SK-N-MC (cell line): ENCODE data around the gene MYZAP.

ENCODE experiments used
- DNase-seq: peaks from one replicate; pipeline ENCODE4 v3.0.0-alpha.2; 2011; ENCODE audit warnings: low read depth, low spot score
- H3K27ac ChIP-seq: fragments of 200-600 bp; sonication (generic); 2 replicates; pipeline ENCODE4 v1.5.1; 2016; ENCODE audit warnings: mixed run types
- H3K36me3 ChIP-seq: fragments of 200-600 bp; sonication (generic); 2 replicates; pipeline ENCODE4 v1.6.1; 2017; ENCODE audit warnings: antibody characterized with exemption, low read length, mixed read lengths; ENCODE audit not compliant: insufficient read depth
- H3K4me3 ChIP-seq: fragments of 200-600 bp; sonication (generic); 2 replicates; pipeline ENCODE4 v1.5.1; 2016
- H3K9ac ChIP-seq: fragments of 200-600 bp; sonication (generic); 2 replicates; pipeline ENCODE4 v1.8.0; 2017; ENCODE audit warnings: mixed run types, mixed read lengths; ENCODE audit not compliant: insufficient read length
- H3K9me3 ChIP-seq: fragments of 200-600 bp; sonication (generic); 2 replicates; pipeline ENCODE4 v1.6.1; 2017; ENCODE audit warnings: low read depth, mild to moderate bottlenecking, antibody characterized with exemption, low read length, moderate library complexity, mixed read lengths
- EZH2 ChIP-seq: fragments of 200-600 bp; sonication (generic); IDR thresholded peaks from one replicate; pipeline ENCODE4 v1.6.1; 2017; ENCODE audit warnings: antibody characterized with exemption
- FOXP2 ChIP-seq: optimal IDR thresholded peaks from 2 replicates; pipeline ENCODE3; 2011; ENCODE audit warnings: mild to moderate bottlenecking, moderate library complexity; ENCODE audit not compliant: insufficient read depth; ENCODE audit errors: extremely low read length, control extremely low read depth
- POLR2AphosphoS5 ChIP-seq: IDR thresholded peaks from 2 replicates; pipeline ENCODE4 v1.6.1; 2012; ENCODE audit warnings: mild to moderate bottlenecking, low read depth, low read length, borderline replicate concordance

Gene MYZAP

GRCh38 chr15:57583720-57584119, 8.0 kb upstream of the MYZAP start:
- H3K9ac ChIP-seq, result no peak overlapping the region
- DNase-seq, result no peak
- H3K36me3 ChIP-seq, result no peaks in the 10 kb centered on the region
- TF ChIP-seq POLR2AphosphoS5, result no peak
- TF ChIP-seq EZH2, result no peak
- no peak for TF ChIP-seq FOXP2
- H3K27ac ChIP-seq, result no peak overlapping the region
- no peaks in the 10 kb centered on the region for H3K9me3 ChIP-seq
- no peak overlapping the region for H3K4me3 ChIP-seq

- H3K9me3 ChIP-seq, result no peaks in the 10 kb centered on the region
- no peak overlapping the region for H3K9ac ChIP-seq
- no peak overlapping the region for H3K4me3 ChIP-seq
- DNase-seq, result no peak
- TF ChIP-seq EZH2 (no peak), POLR2AphosphoS5 (no peak), FOXP2 (no peak)
- H3K36me3 ChIP-seq, result no peaks in the 10 kb centered on the region
- H3K27ac ChIP-seq, result no peak overlapping the region
These were observed 4.9 kb upstream of the MYZAP start for GRCh38 chr15:57586661-57587424.

GRCh38 chr15:57589281-57589680, 2.4 kb upstream of the MYZAP start:
- Histone ChIP-seq H3K9ac (no peak overlapping the region), H3K27ac (no peak overlapping the region), H3K36me3 (no peaks in the 10 kb centered on the region), H3K4me3 (no peak overlapping the region), H3K9me3 (no peaks in the 10 kb centered on the region)
- no peak for DNase-seq
- TF ChIP-seq FOXP2 (no peak), EZH2 (no peak), POLR2AphosphoS5 (no peak)

- no peaks in the 10 kb centered on the region for H3K36me3 ChIP-seq
- no peak for DNase-seq
- no peak overlapping the region for H3K9ac ChIP-seq
- TF ChIP-seq EZH2 (no peak), FOXP2 (no peak), POLR2AphosphoS5 (no peak)
- no peak overlapping the region for H3K27ac ChIP-seq
- H3K4me3 ChIP-seq, result no peak overlapping the region
- H3K9me3 ChIP-seq, result no peaks in the 10 kb centered on the region
These were observed 1.9 kb upstream of the MYZAP start for GRCh38 chr15:57589754-57590153.

GRCh38 chr15:57591237-57591821, 375 bp upstream of the MYZAP start:
- TF ChIP-seq FOXP2, result no peak
- TF ChIP-seq EZH2, result no peak
- no peak for TF ChIP-seq POLR2AphosphoS5
- Histone ChIP-seq H3K9ac (no peak overlapping the region), H3K9me3 (no peaks in the 10 kb centered on the region), H3K27ac (no peak overlapping the region), H3K4me3 (peak overlapping the region; percentile 69), H3K36me3 (no peaks in the 10 kb centered on the region)
- no peak for DNase-seq

- DNase-seq, result no peak
- no peak for TF ChIP-seq POLR2AphosphoS5
- no peak for TF ChIP-seq EZH2
- TF ChIP-seq FOXP2, result no peak
- Histone ChIP-seq H3K36me3 (no peaks in the 10 kb centered on the region), H3K9ac (no peak overlapping the region), H3K4me3 (peak overlapping the region; percentile 69), H3K27ac (no peak overlapping the region), H3K9me3 (no peaks in the 10 kb centered on the region)
These were observed 722 bp downstream of the MYZAP start for GRCh38 chr15:57592426-57592825.

GRCh38 chr15:57592836-57593420, 1.2 kb downstream of the MYZAP start:
- no peak for DNase-seq
- no peaks in the 10 kb centered on the region for H3K9me3 ChIP-seq
- H3K4me3 ChIP-seq, result no peak overlapping the region
- no peak overlapping the region for H3K27ac ChIP-seq
- no peaks in the 10 kb centered on the region for H3K36me3 ChIP-seq
- no peak for TF ChIP-seq FOXP2
- no peak for TF ChIP-seq EZH2
- no peak for TF ChIP-seq POLR2AphosphoS5
- H3K9ac ChIP-seq, result no peak overlapping the region

- Histone ChIP-seq H3K9ac (no peak overlapping the region), H3K9me3 (no peaks in the 10 kb centered on the region), H3K27ac (no peak overlapping the region), H3K4me3 (no peak overlapping the region), H3K36me3 (no peaks in the 10 kb centered on the region)
- DNase-seq, result no peak
- TF ChIP-seq POLR2AphosphoS5 (no peak), FOXP2 (no peak), EZH2 (no peak)
These were observed 2.8 kb downstream of the MYZAP start for GRCh38 chr15:57594479-57594878.
